HG02943 (cell line): ENCODE results near the gene EEF1AKMT1.
"Not testable (repeated sequence)": the region's sequence is repeated elsewhere in the genome, so short reads cannot be mapped to it uniquely, and the experiment has no call there.

ENCODE experiments used
- ATAC-seq: cut with Tn5 transposase; IDR thresholded peaks from one replicate; pipeline ENCODE4 v1.9.1; 2021; ENCODE audit warnings: mild to moderate bottlenecking, low read depth, moderate library complexity; ENCODE audit not compliant: unreplicated experiment

Gene EEF1AKMT1

GRCh38 chr13:20702915-20703779 is 70.6 kb downstream of the EEF1AKMT1 start, which contains the start of gene IL17D:
TSS of gene IL17D (plus strand) at chr13:20703699. CDS start at chr13:20704002, 303 bp downstream.
- ATAC-seq = peak; percentile 35

DNA sequence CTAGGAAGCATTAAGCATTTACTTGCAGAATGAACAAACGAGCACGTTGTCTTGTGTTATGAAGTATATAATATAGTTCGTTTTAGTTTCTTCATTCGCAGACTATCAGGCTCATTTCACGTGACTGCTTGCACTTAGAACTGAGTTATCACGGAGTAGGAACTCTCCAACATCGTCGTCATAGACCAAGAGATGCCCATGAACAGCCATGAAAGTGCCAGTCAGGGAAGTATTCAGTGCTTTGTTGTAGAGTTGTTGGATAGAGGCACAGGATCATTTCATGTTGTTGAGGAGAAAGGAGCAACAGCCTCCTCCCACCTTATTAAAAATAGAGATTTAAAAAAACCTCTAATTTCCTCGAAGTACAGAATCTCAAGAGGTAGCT is 71.2 kb downstream of the EEF1AKMT1 start:
- no peak for ATAC-seq

DNA sequence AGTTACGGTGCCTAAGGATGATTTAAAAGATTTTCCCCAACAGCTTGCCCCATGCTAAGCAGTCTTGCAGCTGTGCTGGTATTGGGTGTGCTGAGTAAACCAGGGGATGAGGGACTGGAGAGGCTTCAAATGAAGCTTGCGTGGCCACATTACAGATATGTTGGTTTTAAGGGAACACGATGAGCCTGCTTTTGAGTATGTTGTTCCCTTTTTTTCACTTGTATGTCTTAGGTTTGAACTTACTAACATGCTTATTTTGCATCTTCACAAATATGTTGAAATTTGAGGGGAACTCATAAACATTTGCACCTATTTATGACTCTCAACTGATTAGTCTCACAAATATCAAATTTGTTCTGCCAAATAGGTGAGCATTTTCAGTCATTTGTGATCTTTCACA is 72.3 kb downstream of the EEF1AKMT1 start:
- no peak for ATAC-seq

DNA sequence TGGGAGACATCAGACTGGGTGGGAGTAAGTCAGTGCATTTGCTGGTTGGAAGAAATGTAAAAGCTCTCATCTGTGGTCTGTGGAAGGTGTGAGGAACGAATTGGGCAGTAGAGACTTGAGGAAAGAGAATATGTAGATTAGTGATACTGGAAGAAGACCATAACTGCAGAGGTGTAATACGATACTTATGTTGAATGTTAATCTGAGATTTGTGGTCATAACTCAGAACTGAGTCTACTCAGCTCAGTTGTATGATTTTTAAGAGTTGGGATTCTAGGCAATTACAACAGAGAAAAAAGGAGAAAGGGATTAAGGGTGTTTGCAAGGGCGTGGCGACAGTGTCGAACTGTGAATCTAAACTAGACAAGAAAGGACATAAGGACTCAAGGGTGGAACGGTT is 73.5 kb downstream of the EEF1AKMT1 start:
- no peak for ATAC-seq

DNA sequence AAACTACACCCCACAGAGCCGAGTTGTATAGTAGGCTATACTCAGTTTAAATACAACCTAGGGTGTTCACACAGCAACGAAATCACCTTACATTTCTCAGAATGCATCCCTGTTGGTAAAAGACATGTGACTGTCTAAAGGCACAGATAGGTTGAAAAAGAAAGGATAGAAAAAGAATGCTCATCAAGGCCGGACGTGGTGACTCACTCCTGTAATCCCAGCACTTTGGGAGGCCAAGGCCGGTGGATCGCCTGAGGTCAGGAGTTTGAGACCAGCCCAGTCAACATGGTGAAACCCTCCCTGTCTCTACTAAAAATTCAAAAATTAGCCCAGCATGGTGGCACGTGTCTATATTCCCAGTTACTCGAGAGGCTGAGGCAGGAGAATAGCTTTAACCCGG is 74.0 kb downstream of the EEF1AKMT1 start:
- ATAC-seq = no peak

GRCh38 chr13:20696073-20696472 is 77.7 kb downstream of the EEF1AKMT1 start:
- ATAC-seq = no peak

- no peak for ATAC-seq
These were observed 82.1 kb downstream of the EEF1AKMT1 start for GRCh38 chr13:20691616-20692015.

DNA sequence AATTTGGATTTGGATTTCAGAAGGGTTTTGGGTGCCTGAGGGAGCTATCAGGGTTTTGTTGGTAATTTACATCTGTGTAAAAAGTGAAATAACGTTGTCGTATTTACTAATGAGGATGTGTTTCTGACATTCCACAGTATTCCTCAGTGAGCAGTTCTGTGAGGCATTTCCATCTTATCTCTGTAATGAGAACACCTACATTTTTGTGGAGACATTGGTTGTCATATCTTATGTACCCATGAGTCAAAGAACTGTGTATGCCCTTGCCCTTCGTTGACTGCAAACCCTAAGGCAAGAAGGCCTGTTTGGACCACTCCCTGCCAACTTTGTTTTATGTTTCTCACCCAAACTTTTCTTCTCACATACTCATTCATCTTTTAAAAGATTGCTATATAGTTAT is 84.5 kb downstream of the EEF1AKMT1 start:
- ATAC-seq = no peak

GRCh38 chr13:20686863-20687579 is 86.7 kb downstream of the EEF1AKMT1 start:
- ATAC-seq = no peak

DNA sequence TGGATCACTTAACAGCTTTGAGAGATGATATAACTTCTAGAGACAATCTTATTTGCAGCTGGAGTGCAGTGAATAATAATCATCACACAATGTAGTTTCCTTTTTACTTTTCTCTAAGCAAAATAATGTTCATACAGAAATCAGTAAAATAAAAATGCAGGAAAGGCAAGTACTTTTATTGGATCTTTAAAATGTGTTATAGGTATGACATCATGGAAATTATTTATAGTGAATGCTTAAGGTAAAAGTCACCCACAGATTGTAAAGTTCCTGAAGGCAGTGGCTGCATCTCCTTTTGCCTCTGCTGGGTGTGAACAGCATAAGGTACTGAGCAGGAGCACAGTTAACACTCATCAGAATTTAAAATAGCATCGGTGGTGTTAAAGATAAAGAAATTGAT is 87.6 kb downstream of the EEF1AKMT1 start:
- no peak for ATAC-seq

GRCh38 chr13:20685092-20685491 is 88.7 kb downstream of the EEF1AKMT1 start:
- no peak for ATAC-seq

- no peak for ATAC-seq
These were observed 89.2 kb downstream of the EEF1AKMT1 start for GRCh38 chr13:20684546-20684945.

DNA sequence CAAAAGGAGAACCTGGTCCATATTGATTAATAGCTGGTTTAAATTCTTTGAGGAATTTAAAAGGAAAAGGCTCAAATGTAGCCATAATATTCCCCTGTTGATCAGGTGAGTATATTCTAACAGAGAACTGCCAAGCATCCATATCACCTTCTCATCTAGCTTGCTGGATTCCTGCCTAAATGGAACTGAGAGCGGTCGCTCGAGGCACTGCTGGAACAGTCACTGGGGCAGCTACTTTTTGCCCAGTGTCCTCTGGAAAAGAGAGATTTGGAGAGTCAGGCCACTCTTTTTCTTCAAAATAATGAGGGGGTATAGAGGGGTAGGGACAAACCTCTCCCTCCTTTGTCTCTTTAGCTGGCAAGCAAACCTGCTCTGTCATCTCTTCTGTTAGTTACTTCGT is 89.7 kb downstream of the EEF1AKMT1 start:
- ATAC-seq = no peak

DNA sequence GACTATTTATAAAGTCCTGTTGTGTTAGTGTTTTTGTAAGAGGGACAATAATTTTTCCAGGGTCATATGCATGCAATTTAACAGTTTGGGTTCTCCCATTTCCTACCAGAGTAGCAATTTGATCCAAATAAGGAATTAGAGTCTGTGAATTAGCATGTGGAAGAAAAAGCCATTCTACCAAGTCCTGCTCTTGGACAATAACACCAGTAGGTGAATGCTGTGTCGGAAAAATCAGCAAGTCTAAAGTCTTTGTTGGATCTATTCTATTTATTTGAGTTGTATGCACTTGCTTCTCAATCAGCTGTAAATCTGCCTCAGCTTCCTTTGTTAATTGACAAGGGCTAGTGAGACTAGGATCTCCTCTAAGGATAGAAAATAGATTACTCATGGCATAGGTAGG is 91.7 kb downstream of the EEF1AKMT1 start:
- no peak for ATAC-seq

DNA sequence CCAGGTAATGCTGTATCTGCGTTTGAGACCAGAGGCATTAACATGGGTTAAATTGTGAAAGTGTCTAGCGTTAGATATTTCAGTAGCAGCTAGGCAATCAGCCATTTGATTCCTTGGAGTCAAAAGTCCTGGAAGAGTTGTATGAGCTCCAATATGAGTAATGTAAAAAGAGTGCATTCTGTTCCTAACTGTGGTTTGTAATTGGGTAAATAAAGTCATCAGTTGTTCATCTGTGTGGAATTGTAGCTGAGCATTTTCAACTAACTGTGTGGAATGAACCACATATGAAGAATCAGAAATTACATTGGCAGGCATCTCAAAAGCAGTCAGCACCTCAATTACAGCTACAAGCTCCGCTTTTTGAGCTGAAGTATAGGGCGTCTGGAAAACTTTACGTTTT is 92.3 kb downstream of the EEF1AKMT1 start:
- not testable (repeated sequence) for ATAC-seq

DNA sequence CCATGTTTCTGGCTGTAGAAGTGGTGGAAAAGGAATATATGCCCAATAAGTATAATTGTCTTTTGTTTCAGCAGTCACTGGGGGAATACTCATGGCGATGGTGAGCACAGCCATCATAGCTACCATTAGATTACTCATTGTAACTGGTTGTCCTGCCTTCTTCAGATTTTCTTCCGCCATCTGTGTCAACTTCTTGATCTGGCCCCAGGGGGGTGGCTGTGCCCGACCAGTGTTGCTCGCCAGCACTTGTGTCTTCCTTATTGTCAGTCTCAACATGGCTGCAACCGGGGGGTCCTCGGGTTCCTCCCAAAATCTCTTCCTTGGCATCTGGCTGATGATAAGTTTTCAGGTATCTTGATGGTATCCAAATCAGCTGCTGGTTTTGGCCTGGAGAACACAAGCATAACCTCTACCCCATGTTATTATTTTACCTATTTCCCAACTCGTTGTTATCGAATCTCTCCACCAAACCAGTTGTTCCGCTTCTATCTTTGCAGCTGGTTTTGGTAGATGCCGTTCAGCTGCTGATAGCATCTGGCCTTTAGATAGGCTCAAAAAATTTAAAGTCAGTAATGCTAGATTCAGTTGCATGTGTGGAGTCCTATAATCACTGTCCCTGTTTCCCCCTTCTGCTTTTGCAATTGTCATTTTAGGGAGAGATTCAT is 93.2 kb downstream of the EEF1AKMT1 start:
- no peak for ATAC-seq

- no peak for ATAC-seq
These were observed 93.9 kb downstream of the EEF1AKMT1 start for GRCh38 chr13:20679879-20680278.
